Stimulated activated CD4-positive, alpha-beta T cell treated with anti-CD3 and anti-CD28 coated beads, Interleukin-1b, Interleukin-23, amount 100 ng/mL, for 4 hours (primary cell): ENCODE results near the gene PTPRD.

Experiments
- DNase-seq, 2 donors: peaks; one replicate each; pipeline ENCODE4 v3.0.0-alpha.2; 2020; ENCODE audit warnings: low read depth in 2 of 2

The PTPRD gene

DNA sequence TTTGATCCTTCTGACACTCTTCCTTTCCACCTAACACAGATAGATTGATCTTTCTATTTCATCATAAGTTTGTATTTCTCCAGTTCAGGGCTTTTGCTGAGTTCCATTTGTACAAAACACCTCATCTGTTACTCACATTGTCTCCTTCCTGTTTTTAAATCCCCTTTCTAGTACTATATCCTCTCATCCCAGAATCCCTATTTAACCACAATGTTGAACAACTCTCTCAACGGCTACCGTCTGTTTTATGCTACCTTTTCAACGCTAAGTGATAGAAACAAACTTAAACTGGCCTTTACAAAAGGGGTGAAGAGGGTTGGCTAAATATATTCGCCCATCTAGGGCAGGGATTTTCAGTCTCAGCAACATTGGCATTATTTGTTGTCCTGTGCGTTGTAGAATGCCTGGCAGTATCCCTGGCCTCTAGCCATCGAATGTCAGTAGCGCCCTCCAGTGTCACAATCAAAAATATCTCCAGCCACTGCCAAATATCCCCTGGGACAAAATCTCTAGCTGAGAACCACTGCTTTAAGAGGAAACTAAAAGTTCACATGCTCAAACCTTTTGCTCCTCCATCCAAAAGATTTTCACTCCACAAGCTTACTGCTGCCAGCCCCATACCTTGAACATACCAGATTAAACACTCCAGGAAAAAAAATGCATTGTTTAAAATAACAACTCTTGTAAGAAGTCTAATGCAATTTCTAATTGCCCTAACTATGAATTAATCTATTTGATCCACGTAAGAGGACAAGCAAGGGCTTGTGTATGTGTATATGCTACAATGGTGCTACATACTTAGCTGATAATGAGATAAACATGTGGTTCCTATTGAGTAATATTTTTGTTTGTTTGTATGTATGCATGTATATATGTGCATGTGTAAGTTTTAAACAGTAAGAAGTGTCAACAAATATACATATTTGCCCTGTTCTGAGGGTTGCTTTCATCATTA lies 344.0 kb downstream of the PTPRD start:
- DNase-seq, result no peak

DNA sequence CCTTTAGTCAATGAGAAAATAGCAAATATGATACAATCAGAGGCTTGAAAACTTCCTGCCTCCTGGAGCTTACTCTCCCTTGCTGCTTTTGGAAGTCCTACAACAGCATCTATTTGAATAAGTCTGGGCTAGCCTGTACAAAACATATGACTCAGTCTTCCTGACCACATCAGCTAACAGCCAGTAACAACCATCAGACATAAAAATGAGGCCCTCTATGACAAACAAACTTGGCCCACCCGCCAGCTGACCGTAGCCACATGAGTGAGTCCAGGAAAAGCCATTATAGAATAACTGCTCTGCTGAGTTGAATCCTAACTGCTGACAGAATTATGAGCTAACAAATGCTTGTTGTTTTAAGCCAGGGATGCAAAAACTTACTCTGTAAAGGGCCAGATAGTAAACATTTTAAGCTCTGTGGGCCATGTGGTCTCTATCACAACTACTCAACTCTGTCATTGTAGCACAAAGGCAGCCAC lies 347.6 kb downstream of the PTPRD start:
- DNase-seq, result no peak

DNA sequence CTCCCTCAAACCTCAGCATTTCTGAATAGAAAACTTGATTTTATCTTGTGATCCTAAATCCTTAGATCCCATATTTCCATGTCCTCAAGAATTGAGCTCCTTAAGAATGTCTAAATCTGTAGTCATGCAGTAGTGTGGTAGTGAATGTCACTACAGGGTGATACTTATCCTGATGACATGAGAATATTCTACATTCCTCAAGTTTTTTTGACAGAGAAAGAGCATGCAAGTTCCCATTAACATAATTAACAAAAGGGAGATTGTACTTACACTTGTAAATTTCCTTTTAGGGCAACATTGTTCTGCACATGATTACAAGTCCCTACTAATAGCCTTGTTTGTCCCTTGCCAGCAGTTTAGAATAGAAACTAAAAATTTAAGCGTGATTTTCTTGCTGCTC lies 352.3 kb downstream of the PTPRD start:
- no peak for DNase-seq

DNA sequence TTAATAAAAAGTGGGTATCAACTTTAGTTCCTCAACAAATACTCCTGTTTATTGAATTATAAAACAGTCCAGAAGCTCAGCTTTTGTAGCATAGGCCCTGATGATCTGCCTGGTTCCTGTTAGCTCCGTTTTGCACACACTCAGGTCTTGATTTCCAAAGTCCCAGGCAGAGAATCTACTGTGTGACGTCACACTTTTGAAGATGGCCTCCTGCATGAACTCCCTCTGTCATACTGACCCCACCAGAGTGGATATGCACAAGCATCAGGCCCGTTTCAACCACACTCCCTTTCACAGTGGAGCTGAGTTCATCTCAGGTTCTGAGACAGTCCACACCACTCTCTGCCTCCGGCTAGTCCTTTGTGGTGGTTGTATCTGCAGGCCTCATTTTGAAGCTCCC lies 353.1 kb downstream of the PTPRD start:
- DNase-seq, result no peak

DNA sequence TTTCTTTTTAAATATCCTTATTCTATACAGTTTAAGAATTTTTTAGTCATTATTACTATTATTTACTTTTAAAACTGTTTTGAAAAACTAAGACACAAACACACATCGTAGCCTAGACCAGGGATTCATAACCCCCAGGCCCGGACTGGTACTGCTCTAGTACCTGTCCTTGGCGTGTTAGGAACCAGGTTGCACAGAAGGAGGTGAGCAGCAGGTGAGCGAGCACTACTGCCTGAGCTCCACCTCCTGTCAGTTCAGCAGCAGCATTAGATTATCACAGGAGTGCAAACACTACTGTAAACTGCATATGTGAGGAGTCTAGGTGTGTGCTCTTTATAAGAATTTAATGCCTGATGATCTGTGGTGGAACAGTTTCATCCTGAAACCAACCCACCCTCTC lies 357.0 kb downstream of the PTPRD start:
- no peak for DNase-seq

DNA sequence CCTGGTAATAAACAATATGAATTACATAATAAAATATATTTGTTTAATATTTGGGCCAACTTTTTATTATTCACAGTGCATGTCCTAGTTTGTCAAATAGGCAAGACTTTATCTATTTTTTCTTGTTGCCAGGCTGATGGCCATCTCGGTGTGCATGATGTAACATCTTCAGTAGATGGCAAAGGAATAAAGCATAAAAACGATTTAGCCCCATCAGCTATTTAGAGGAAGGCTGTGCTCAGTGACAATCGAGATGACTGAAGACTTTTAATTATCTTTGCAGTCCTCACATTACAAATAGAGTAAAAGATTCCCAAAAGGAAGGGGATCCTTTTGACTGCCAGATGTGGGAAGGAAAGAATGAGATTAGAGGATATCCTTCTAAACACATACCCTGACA lies 358.5 kb downstream of the PTPRD start:
- DNase-seq, result no peak

DNA sequence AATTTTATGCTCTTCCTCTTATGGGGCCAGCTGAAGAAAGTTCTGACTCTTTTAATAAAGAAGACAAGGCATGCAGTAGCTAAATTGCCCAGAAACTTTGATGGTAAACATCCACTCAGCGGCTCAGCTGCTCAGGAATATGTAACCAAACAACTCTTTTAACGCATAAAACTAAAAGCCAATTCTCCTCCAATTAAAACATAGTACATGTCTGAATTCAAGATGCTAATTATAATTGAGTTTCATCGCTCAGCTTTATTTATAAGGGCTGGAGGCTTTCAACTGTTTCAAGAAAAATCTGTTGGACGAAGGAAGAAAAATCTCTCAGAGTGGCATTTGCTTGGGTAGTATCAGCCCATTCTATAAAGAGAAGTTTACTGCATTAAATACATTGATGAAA lies 359.5 kb downstream of the PTPRD start:
- no peak for DNase-seq

DNA sequence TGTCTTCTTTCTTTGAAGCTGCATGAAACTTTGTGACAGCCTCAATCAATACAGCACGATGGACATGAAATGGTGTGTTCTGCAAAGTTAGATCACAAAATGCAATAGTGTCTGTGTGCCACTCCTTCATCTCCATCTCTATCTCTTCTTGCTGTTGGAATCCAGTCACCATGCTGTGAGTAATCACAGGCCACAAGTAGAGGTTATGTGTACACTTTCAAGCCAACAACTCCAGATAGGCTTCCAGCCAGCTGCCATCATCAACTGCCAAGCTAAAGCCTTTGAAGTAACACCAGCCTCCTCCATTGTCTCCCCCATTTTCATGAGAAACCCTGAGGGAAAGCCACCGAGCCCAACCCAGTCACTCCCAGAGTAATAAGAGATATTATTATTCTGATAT lies 360.6 kb downstream of the PTPRD start:
- no peak for DNase-seq

DNA sequence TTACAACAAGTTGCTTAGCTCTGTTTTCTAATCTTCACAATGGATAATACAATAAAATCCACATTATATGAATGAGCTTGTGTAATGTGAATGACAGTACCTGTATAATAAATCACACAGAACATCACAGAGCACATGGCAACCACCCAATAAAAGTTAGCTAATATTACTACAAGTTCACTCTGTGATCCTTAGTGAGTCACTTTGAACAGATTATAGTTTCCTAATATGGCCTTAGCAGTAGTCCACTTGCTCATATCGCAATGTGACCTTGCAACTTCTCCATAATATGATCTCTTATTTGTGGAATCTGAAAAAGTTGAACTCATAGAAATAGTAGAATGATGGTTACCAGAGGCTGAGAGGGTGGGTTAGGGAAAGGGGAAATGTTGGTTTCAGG lies 361.3 kb downstream of the PTPRD start:
- no peak for DNase-seq

DNA sequence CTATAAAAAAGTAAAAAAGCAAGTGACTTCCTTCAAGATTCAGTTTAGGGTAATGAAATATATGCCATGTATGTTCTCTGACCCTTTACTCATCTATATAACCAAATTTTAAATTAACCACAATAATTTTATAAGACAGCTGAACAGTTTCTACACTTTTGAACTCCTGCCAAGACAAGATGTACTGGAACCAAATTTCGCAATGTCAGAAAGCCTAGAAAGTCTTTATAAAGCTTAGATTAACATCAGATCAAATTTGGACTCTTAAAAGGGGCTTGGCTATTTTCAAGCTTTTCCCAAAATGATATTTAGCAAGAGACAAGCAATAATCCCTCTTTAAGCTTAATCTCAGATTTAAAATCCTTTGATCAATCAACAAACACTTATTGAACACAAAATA lies 362.6 kb downstream of the PTPRD start:
- no peak for DNase-seq

DNA sequence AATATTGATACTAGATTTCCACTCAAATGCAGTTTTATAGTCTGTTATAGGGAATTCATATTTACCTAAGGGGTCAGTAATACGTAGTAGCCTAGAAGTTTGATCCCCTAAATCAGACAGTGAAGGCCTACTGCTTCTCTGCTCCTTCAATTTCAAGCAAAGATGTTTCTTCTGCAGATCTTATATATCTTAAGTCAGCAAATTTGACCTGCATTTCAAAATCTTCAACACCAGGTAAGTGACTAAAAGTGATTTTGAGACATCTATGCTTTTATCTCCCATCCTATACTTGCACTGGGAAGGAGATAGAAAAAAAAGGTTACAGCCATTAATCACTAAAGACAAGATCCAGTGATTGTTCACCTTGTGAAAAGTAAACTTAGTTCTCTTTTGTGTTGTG lies 363.9 kb downstream of the PTPRD start:
- DNase-seq, result no peak

DNA sequence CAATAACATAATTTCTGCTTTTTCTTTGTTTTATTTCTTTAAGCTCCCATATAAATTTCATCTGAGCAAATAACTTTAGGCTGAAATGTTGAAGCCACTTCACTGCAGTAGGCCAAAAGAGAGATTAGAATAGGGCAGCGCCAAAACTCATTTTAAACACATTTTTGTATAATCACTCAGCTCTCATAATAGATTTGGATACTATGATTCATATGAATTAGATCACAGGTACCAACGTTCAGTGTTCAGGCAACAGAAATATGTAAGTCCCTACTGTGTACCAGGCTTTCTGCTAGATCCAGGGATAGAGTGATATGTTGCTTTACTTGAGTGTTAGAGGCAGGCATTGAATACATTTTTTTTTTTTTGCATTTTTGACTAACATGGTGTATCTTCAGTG lies 370.5 kb downstream of the PTPRD start:
- DNase-seq, result no peak

DNA sequence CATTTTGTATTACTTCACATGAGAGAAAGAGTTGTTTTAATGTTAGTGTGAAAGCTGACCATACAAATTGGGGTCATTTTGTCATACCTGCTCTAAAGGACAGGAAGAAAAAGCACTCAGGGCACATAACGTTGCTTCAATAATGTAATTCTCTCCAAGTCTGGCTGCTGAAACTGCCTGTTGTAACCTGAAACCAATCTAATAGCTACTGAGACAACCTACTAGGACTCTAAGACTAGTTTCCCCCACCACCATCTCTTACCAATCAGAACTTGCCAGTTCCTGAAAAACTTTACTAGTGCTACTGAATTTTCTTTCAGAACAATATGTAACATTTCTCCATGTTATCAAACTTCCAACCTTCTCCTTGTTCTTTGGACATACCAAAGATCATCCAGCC lies 374.7 kb downstream of the PTPRD start:
- DNase-seq, result no peak

DNA sequence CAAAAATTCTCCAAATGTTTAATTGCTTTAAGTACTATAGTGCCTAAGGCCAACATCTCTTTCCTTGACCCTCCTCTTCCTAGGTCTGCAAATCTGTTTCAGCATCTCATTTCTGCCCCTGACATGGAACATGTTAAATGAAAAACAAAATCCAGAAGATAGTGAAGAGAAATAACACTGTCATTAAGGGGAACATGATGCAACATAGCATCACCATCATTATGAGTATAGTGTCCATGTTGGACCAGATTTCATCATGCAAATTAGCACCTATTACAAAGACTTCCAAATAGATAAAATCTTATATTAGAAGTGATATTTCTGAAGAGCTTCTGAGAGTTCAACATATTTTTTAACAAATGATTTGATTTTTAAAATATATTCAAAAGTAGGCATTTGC lies 375.2 kb downstream of the PTPRD start:
- DNase-seq, result no peak

DNA sequence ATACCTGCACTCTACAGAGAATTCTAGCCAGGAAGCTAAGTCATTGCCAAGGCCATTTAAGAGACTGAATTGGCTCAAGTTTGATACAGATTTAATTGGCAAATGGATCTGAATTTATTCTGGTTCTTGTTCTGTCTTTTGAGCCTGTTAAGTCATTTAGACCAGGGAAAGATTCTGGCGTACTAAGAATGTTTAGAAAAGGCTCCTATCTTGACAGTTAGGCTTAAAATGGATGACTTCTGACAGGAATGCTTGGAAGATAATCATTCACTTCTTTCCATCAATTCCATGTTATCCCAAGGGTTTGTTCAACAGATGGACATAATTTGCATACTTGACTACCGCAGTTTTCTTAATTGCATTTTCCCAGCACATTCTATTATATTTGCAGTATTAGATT lies 376.6 kb downstream of the PTPRD start:
- no peak for DNase-seq

DNA sequence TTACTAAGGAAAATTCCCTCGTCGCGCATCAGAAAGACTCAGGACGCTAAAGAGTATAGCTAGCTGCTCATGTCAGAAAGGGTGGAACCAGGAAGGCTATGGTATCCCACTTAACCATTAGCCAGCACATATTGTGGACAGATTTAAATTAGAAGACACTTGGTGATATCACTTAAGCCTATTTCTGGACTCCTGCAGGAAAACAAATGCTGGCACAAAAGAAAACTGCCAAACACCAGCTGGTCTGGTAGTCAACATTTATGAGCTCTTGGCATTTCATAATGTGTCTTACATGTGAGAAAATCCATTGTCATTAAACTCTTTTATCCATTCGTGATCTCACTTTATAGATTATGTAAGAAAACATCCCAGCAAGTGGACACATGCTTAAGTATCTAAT lies 377.4 kb downstream of the PTPRD start:
- DNase-seq, result no peak

DNA sequence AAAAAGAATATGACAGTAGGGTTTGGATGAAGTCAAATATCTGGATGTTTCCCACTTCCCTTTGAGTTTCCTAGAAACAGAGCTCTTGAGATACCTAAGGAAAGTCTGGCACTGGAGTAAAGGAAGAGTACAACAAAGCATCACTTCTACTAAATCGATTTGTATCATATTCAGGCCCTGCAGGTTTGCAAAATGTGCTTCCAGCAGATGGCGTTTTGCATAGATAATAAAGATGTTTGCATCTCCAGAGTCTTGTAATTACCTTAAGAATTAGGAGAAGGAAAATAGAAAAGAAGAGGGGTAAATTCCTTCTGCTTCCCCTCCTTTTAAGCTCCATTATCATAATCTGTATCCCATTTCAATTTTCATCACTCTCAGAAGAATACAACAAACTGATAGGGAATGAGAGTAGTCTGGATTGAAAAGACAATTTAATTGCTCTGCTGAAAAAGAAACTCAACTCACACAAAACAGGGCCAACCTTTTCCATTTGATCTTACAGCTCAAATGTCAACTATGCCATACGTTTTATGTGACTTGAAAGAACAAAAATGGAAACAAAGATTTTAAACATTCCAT lies 380.4 kb downstream of the PTPRD start:
- no peak for DNase-seq

DNA sequence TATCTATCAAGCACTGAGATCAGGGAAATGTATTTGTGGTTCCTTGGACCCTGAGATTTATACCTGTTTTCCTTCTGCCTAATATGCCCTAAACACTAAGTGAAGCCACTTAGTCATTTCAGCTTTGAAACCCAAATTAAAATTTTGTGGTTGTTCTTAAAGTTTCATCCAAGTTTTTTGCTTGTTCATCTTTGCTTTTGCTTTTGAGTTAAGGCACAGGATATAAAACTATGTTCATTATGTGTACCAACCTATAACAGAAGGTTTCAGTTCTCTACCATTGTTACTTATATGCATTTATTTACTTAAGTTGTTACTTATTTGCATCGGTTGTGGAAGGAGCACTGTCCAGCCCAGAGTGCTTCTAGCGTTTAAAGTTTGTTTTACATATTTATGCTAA lies 382.3 kb downstream of the PTPRD start:
- DNase-seq, result no peak

DNA sequence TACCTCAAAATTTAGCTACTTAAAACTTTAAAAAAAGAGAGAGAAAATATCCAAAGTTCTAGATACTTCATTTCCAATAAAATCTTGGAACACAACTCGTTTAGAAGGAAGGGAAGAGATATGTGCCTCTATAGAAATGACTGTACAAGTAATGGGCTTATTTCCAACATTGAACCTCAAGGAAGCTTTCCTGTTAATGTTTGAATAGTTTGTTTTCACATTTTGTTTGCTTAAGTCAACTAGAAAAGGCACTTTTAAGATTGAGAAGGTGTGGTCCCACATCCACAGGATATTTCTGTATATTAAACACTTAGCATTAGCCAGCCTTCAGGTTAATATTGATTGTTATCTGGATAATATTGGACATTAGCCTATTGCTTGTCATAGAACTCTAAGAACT lies 384.7 kb downstream of the PTPRD start:
- DNase-seq, result no peak

DNA sequence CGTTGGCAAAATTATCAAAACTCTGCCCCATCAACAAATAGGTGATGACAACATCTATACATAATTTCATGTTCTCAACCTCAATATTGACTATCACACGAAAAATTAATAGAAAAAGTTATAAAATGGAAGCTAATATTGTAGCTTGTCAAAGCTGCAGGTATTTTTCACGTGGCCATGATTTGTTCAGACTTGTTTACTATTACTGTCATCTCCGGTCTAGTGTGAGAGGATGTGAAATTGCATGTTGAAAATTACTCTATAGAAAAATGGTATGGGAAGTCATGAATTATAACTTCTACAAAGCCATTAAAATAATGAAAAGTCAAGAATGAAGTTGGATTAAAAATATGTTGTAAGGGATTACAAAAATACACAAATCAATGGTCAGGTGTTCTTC lies 385.8 kb downstream of the PTPRD start:
- no peak for DNase-seq

DNA sequence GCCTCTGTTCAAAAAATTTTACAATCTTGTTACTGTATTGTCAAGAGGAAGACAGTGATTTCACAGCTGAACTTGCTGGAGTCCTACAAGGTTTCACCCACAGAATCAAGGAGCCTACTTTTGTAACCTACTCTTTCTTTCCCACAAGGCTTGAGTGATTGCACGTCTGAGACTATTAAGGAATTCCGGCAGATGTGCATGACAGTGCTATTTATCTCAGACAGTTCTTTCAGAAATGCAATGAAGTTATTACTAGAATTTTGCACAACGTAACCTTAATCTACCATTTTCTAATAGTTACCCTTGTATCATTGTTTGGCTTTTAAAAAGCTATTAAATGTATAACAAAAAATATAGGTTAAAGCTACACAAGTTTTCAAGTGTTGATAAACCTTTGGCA lies 400.1 kb downstream of the PTPRD start:
- no peak for DNase-seq

DNA sequence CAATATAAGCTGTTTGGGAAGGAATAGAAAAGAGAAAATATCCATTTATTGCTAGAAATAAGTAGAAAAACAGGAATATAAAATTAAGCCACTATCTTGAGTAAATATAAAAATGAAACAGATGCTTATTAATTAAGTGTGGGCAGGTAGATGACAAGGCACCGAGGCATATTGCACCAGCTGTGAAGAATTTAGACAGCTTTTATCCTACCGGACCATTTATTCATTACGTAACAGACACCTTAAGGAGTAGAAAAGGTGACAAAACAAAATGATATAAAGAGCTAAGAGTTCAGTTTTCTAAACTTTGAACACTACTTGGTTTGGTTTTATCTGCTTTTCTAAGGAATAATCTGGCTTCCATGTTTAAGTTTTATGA lies 404.1 kb downstream of the PTPRD start:
- DNase-seq, result no peak

DNA sequence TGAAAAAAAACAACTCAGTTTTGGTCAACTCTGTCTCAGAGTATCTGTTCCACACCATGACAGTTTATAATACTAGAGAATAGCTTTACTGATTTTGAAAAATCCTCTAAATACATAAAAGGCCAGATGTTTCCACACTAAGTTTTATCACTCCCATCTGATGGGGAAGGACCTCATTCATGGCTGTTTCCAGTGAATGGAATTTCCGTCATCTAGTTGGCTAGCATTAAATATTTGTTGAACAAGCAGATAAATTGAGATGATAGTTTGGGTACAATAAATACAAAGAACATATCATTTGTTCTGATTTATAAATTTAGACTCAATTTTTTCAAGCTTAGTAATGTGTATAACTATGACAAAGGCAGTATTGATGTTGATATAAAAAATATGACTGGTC lies 408.5 kb downstream of the PTPRD start:
- no peak for DNase-seq

DNA sequence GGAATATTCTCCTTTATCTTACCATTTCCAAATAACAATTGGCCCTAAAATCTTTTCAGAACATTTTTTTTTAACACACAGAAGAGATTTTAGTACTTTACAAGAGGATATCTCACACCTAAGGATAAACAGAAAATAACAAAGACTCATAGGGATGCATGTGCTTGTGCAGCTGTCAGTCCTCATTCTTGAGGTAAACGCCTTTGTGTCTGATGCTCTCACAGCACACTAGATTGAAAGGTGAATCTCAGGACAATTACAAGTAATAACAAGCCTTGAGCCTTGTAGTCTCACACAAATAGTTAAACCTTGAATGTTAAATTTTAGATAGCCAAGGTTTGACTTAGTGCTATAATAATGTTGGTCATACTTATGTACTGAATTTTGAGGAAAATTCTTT lies 439.2 kb downstream of the PTPRD start:
- DNase-seq, result no peak
